ENCODE measurements around the gene SLC1A7.
A peak's percentile ranks its signal among the peaks of the same experiment; 100 is the strongest.

The SLC1A7 gene

DNA sequence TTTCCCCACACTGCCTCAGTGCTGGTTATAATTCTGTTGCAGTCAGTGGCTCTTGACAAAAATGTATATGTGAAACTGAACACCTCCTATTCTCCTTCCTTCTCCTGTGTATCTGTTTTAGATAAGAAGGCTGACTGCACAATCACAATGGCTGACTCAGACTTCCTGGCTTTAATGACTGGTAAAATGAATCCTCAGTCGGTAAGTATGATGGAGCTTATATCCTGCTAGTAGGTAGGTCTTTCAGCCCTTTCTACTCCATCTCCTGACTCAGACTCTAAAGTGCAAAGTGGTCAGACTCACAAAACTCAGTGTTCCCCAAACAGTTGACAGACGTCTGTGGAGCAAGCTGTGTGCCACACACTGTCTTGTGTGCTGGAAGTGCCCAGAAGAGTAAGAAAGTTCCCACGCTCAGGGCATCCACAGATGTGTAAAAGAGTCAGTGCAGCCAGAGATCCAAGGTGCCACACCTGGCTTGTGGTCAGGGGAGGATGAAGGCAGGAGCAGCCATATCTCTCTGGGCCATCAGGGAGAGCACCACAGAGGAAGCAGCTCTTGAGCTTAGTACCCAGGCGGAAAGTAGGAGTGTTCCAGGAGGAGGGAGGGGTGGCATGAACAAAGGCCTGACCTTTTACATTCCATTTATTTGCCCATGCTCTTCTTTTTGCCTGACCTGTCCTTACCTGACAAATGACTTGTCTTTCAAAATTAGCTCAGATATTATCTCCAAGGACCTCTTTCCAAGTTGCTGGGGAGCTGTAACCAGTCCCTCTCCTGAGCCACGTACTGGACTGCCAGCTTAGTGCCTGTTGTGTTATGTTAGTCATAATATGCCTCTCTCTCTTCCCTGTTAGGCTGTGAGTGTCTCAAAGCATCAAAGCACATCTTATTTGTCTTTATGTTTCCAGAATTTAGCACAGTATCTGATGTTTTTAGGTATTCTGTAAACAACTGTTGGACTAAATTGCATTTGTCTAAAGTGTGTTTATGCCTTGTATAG is 94.4 kb downstream of the SLC1A7 start:
- Histone ChIP-seq H3K27ac (no peak overlapping the region), H3K9ac (no peak overlapping the region), H3K27me3 (no peaks in the 10 kb centered on the region), H3K9me3 (replicated peaks in 1 of 11) (no peaks in the 10 kb centered on the region), H3K4me3 (no peak overlapping the region), H3K36me3 (peaks cover 47 to 98% (median 66%) of the 10 kb centered on the region in 11 experiments), H3K4me1 (peaks cover 0 to 15% (median 0%) of the 10 kb centered on the region in 10 experiments; a peak in 7 of 20 replicates), H4K20me1 (peaks cover 0 to 4% (median 0%) of the 10 kb centered on the region in 11 experiments; a peak in 1 of 22 replicates), H3K4me2 (peak overlapping the region in 2 of 11 experiments; percentile 10 to 12; a peak in 1 of 22 replicates)
- no peak for TF ChIP-seq Cebpa-rat (IDR thresholded peaks at IDR 0.05)

DNA sequence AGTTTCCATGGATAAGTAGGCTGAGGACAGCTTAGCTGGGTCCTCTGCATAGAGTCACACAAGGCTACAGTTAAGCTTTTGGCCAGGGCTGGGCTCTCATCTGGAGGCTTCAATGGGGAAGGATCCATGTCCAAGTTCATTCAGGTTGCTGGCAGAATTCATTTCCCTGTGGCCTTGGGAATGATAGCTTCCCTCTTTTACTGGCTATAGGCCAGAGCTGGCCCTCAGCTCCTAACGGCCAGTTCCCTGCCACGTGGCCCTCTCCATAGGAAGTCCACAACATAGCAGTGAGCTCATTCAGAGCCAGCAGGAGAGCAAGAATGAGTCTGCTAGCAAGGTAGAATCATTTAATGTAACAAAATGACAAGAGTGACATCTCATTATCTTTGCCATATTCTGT is 95.5 kb downstream of the SLC1A7 start:
- no peak overlapping the region for H3K27ac ChIP-seq
- H4K20me1 ChIP-seq, result peaks cover 0 to 5% (median 0%) of the 10 kb centered on the region in 11 experiments; a peak in 2 of 22 replicates
- H3K9me3 ChIP-seq (replicated peaks in 1 of 11), result no peaks in the 10 kb centered on the region
- no peak overlapping the region for H3K9ac ChIP-seq
- H3K4me1 ChIP-seq, result peaks cover 0 to 15% (median 0%) of the 10 kb centered on the region in 10 experiments; a peak in 7 of 20 replicates
- no peaks in the 10 kb centered on the region for H3K27me3 ChIP-seq
- peaks cover 38 to 98% (median 59%) of the 10 kb centered on the region in 11 experiments for H3K36me3 ChIP-seq
- H3K4me3 ChIP-seq, result no peak overlapping the region
- TF ChIP-seq Cebpa-rat (IDR thresholded peaks at IDR 0.05), result no peak
- peak overlapping the region in 2 of 11 experiments; percentile 5 to 35; a peak in 2 of 22 replicates for H3K4me2 ChIP-seq

DNA sequence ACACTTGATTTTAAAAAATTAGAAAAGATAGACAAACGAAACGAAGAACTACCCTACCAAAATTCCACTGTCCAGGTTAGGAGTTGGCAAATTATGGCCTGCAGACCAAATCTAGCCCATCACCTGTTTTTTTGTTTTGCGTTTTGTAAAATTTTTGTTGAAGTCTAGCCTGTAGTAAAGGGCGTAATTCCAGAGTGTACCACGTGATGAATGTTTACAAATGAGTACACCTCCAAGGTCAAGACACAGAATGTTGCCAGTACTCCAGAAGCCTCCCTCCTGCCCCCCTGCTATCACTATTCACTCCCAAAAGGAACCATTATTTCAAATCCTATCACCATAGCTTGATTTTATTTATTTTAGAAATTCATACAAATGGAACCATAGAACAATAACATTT is 97.5 kb downstream of the SLC1A7 start:
- Histone ChIP-seq H3K9ac (no peak overlapping the region), H4K20me1 (peaks cover 0 to 7% (median 0%) of the 10 kb centered on the region in 11 experiments; a peak in 2 of 22 replicates), H3K27ac (no peak overlapping the region), H3K27me3 (no peaks in the 10 kb centered on the region), H3K4me3 (no peak overlapping the region), H3K36me3 (peaks cover 36 to 100% (median 54%) of the 10 kb centered on the region in 11 experiments), H3K4me2 (no peak overlapping the region), H3K9me3 (replicated peaks in 1 of 11) (no peaks in the 10 kb centered on the region), H3K4me1 (peaks cover 0 to 15% (median 0%) of the 10 kb centered on the region in 10 experiments; a peak in 7 of 20 replicates)
- TF ChIP-seq Cebpa-rat (IDR thresholded peaks at IDR 0.05), result no peak

DNA sequence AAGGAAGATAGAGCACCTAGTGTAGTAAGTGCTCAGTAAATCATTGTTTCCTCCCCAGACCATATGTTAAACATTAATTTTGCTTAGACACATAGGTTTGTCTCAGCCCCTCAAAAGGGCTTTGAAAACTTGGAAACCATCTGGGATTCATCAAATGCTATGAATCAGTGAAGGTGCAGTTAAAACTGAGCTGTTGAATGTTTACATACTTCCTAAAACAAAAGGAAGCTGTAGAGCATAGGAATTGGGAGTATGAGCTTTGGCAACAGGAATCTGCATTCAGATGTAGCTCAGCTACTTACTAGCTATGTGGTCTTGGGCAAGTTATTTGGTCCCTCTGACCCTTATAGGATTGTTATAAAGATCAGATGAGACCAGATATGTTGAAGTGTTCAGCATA is 99.2 kb downstream of the SLC1A7 start:
- peaks cover 0 to 7% (median 0%) of the 10 kb centered on the region in 11 experiments; a peak in 2 of 22 replicates for H4K20me1 ChIP-seq
- H3K4me1 ChIP-seq, result peaks cover 0 to 15% (median 0%) of the 10 kb centered on the region in 10 experiments; a peak in 7 of 20 replicates
- H3K36me3 ChIP-seq, result peaks cover 42 to 100% (median 54%) of the 10 kb centered on the region in 11 experiments
- H3K9me3 ChIP-seq (replicated peaks in 1 of 11), result no peaks in the 10 kb centered on the region
- H3K4me2 ChIP-seq, result no peak overlapping the region
- no peak overlapping the region for H3K9ac ChIP-seq
- no peaks in the 10 kb centered on the region for H3K27me3 ChIP-seq
- TF ChIP-seq Cebpa-rat (IDR thresholded peaks at IDR 0.05), result no peak
- H3K27ac ChIP-seq, result no peak overlapping the region
- no peak overlapping the region for H3K4me3 ChIP-seq

DNA sequence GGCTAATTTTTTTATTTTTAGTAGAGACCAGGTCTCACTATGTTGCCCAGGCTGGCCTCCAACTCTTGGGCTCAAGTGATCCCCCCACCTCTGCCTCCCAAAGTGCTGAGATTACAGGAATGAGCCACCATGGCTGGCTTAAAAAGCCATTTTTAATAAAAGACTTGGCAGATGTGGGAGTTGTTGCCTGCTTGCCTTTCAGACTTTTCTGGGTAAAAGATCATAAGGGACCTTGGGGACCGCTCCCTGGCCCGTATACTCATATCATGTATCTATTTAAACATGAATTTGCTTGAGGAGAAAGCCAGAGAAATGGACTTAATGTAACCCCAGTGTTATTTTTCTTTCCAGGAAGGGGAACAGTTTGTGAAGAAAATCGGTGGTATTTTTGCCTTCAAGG is 103.9 kb downstream of the SLC1A7 start:
- H3K27ac ChIP-seq, result no peak overlapping the region
- no peaks in the 10 kb centered on the region for H3K9me3 ChIP-seq (replicated peaks in 1 of 11)
- H3K27me3 ChIP-seq, result no peaks in the 10 kb centered on the region
- no peak overlapping the region for H3K4me2 ChIP-seq
- H3K4me3 ChIP-seq, result no peak overlapping the region
- peaks cover 0 to 11% (median 0%) of the 10 kb centered on the region in 11 experiments; a peak in 2 of 22 replicates for H4K20me1 ChIP-seq
- no peak overlapping the region for H3K9ac ChIP-seq
- TF ChIP-seq Cebpa-rat (IDR thresholded peaks at IDR 0.05), result no peak
- H3K36me3 ChIP-seq, result peaks cover 27 to 67% (median 43%) of the 10 kb centered on the region in 11 experiments
- H3K4me1 ChIP-seq, result peaks cover 0 to 8% (median 0%) of the 10 kb centered on the region in 10 experiments; a peak in 3 of 20 replicates
